Sigmoid colon (tissue), 4 donors: Measurements from ENCODE around the gene NRG2.

ENCODE experiments used
- CTCF ChIP-seq, 4 experiments: fragments of 450-650 bp in 3 of 4; fragments of 200-600 bp in 1 of 4; IDR thresholded peaks; one replicate each; pipeline ENCODE4 v1.5.1; 2016 to 2019; ENCODE audit warnings: antibody characterized with exemption in 4 of 4, mild to moderate bottlenecking in 3 of 4, moderate library complexity in 2 of 4
- POLR2A ChIP-seq, 2 donors: fragments of 450-650 bp; IDR thresholded peaks; one replicate each; pipeline ENCODE4 v1.6.1; 2016; ENCODE audit warnings: antibody characterized with exemption in 2 of 2, mild to moderate bottlenecking in 2 of 2, moderate library complexity in 2 of 2
- POLR2AphosphoS5 ChIP-seq, 4 donors: sonication (generic); formaldehyde crosslinking; IDR thresholded peaks; one replicate each; pipeline ENCODE4 v1.6.1; 2017; ENCODE audit warnings: antibody characterized with exemption in 4 of 4

GRCh38 chr5:139967353-139967752 is 75.7 kb downstream of the NRG2 start:
- TF ChIP-seq CTCF (IDR thresholded peaks at IDR 0.05): no peak
- TF ChIP-seq POLR2A (IDR thresholded peaks at IDR 0.05): no peak
- TF ChIP-seq POLR2AphosphoS5 (IDR thresholded peaks at IDR 0.05): no peak
